ENCODE measurements around the gene PEMT. TPM values are rescaled to one million over a fixed set of nuclear protein-coding genes. Genes with fewer than 3 reads are reported as not detected.

The PEMT gene
- total and polyA plus RNA-seq, 2 of the 4 experiments (the other 2 are of a cell fraction), result 23.3 to 49.5 TPM

DNA sequence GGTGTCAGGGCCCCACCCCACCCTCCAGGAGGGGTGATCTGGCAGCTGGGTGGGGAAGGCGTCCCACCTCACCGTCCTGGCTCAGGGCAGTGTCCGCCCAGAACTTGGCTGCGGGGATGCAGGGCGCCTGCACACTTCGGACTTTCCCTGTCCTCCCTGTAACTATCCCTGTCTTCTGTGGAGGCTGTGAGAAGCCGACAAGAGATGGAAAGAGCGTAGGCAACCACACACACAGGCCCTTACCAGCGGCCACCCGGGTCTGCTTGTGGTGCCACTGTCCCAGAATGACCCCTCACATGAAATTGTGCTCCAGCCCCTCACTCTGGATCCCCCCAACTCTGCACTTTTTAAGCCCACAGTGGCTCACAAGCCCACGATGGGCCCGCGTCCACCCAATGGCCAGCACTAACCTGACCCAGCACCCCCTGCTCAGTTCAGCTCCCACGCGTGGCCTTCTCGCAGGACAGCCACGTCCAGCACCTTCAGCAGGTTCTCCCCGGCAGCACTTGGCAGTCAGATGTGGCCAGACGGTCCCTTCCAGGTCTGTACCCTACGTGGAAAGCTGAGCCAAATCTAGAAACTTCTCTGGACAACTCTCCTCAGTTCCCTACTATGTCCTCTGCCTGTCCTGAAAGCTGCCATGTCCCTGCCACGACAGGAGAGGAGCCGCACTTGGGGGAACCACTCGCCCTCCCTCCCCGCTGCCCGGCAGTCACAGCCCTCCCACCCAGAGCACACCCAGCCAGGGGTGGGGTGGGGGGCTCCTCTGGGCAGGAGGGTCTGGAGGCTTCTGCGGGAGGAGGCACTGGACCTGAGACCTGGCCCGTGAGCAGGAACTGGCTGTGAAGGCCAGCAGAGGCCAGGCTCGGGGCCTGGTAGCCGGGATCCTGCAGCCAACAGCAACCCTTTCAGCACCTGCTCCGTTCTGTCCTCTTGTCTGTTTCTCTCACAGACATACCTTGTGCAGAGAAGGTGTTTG is 38.0 kb downstream of the PEMT start:
- in situ Hi-C loops (cut with MboI; ENCODE audit: low sequenced_read_pairs) (no loop called here), dilution Hi-C loops (cut with HindIII; ENCODE audit: low sequenced_read_pairs, unreplicated experiment) (no loop called here), intact Hi-C loops (cut with micrococcal nuclease) (no loop called here)
- POLR2A ChIA-PET (ENCODE audit: unreplicated experiment), result no interaction called here
- 78% methylated on average over 7 of the region's 30 CpGs; no CpG with 5 or more reads in 1 of the 2 experiments for WGBS, 2 experiments (ENCODE audit: extremely low coverage in 2 of 2, insufficient read length in 1 of 2)
- ATAC-seq (ENCODE audit: low read depth) (no peak), DNase-seq (no peak)
- TF ChIP-seq MAFK (IDR thresholded peaks at IDR 0.05; ENCODE audit: low read depth, low read length) (no peak), RCOR1 (IDR thresholded peaks at IDR 0.05; ENCODE audit: insufficient replicate concordance, low read length) (no peak)
- TF ChIP-seq, protein P1, sequence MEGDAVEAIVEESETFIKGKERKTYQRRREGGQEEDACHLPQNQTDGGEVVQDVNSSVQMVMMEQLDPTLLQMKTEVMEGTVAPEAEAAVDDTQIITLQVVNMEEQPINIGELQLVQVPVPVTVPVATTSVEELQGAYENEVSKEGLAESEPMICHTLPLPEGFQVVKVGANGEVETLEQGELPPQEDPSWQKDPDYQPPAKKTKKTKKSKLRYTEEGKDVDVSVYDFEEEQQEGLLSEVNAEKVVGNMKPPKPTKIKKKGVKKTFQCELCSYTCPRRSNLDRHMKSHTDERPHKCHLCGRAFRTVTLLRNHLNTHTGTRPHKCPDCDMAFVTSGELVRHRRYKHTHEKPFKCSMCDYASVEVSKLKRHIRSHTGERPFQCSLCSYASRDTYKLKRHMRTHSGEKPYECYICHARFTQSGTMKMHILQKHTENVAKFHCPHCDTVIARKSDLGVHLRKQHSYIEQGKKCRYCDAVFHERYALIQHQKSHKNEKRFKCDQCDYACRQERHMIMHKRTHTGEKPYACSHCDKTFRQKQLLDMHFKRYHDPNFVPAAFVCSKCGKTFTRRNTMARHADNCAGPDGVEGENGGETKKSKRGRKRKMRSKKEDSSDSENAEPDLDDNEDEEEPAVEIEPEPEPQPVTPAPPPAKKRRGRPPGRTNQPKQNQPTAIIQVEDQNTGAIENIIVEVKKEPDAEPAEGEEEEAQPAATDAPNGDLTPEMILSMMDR (conservative IDR thresholded peaks at IDR 0.05; ENCODE audit: low read depth, low read length), result no peak
- no peak overlapping the region for H2AK5ac ChIP-seq (ENCODE audit: low read depth, low read length)
- no peak overlapping the region for H3K4me3 ChIP-seq (ENCODE audit: insufficient read depth, low read depth, low read length)
- no peak overlapping the region for H4K8ac ChIP-seq (ENCODE audit: low read depth in 2 of 2, low read length in 2 of 2)
- H3K4ac ChIP-seq (ENCODE audit: low read depth, low read length), result no peak overlapping the region
- H2AFZ ChIP-seq (replicated peaks; ENCODE audit: low read length, poor library complexity), result no peak overlapping the region
- H3K9me1 ChIP-seq (ENCODE audit: insufficient read depth, low read length), result no peaks in the 10 kb centered on the region
- no peaks in the 10 kb centered on the region for H3K27me3 ChIP-seq (ENCODE audit: control insufficient read depth, insufficient read depth, low read length)
- no peak overlapping the region for H2BK15ac ChIP-seq (ENCODE audit: low read depth, low read length)
- no peak overlapping the region for H3K9ac ChIP-seq (ENCODE audit: low read depth, low read length)
- H2BK5ac ChIP-seq (ENCODE audit: low read depth, low read length, poor library complexity, severe bottlenecking), result no peak overlapping the region
- H3K4me2 ChIP-seq (ENCODE audit: low read depth, low read length), result no peak overlapping the region
- H3K27ac ChIP-seq (ENCODE audit: insufficient read depth, low read length), result no peak overlapping the region
- no peak overlapping the region for H3K14ac ChIP-seq (replicated peaks; ENCODE audit: low read depth, low read length)
- H2BK20ac ChIP-seq (ENCODE audit: low read depth, low read length), result no peak overlapping the region
- H2AK9ac ChIP-seq (replicated peaks; ENCODE audit: low read depth, low read length, poor library complexity), result no peak overlapping the region
- no peaks in the 10 kb centered on the region; the same call in 1 of the 2 replicates for H4K20me1 ChIP-seq (ENCODE audit: insufficient read depth, low read length)
- CTCF ChIA-PET, result no interaction called here
- H3K36me3 ChIP-seq (ENCODE audit: control insufficient read depth, insufficient read depth, low read length), result no peaks in the 10 kb centered on the region
- no TSS peak for BruUV-seq (replicated peaks)
- no peak overlapping the region for H3K56ac ChIP-seq (ENCODE audit: extremely low read depth, insufficient read depth, low read length)
- no peak overlapping the region for H3K23ac ChIP-seq (ENCODE audit: low read depth, low read length)
- H2BK120ac ChIP-seq (ENCODE audit: low read depth, low read length), result no peak overlapping the region
- H3K18ac ChIP-seq (ENCODE audit: low read depth, low read length), result no peak overlapping the region
- H4K5ac ChIP-seq (ENCODE audit: low read depth, low read length), result no peak overlapping the region
- no peak overlapping the region for H4K91ac ChIP-seq (ENCODE audit: insufficient read depth, low read depth, low read length)
- H3K79me1 ChIP-seq (ENCODE audit: low read depth in 1 of 2, low read length in 2 of 2), result no peaks in the 10 kb centered on the region
- H3K4me1 ChIP-seq (ENCODE audit: control insufficient read depth, insufficient read depth, low read length), result no peaks in the 10 kb centered on the region
- no peaks in the 10 kb centered on the region for H3K9me3 ChIP-seq (ENCODE audit: control insufficient read depth, insufficient read depth, low read length)

Data from IMR-90 (cell line).